Gastrocnemius medialis (tissue), 4 donors: ENCODE results near the gene NLGN1.

Source experiments
- CTCF ChIP-seq, 5 experiments: fragments of 450-650 bp in 3 of 5; fragments of 200-600 bp in 2 of 5; sonication (generic) in 2 of 5; IDR thresholded peaks in 4 of 5; conservative IDR thresholded peaks in 1 of 5; 1 replicate in 4 of 5; 2 replicates in 1 of 5; pipeline ENCODE4 v1.5.1; 2016 to 2019; ENCODE audit warnings: antibody characterized with exemption in 5 of 5, mild to moderate bottlenecking in 3 of 5, moderate library complexity in 3 of 5
- POLR2A ChIP-seq, 2 donors: fragments of 450-650 bp; IDR thresholded peaks; one replicate each; pipeline ENCODE4 v1.6.1; 2017; ENCODE audit warnings: antibody characterized with exemption in 2 of 2, mild to moderate bottlenecking in 2 of 2, moderate library complexity in 2 of 2

GRCh38 chr3:174278094-174278493 is 880.5 kb downstream of the NLGN1 start:
- TF ChIP-seq CTCF (IDR thresholded peaks at IDR 0.05 in 4 of 5, conservative IDR thresholded peaks at IDR 0.05 in 1 of 5) (no peak), POLR2A (IDR thresholded peaks at IDR 0.05) (no peak)
